ENCODE measurements around the gene RNASEH2B.

Gene RNASEH2B

GRCh38 chr13:50942630-50943311, 33.2 kb downstream of the RNASEH2B start:
- no peak for DNase-seq

GRCh38 chr13:50945669-50946068, 36.1 kb downstream of the RNASEH2B start:
- no peak for DNase-seq

GRCh38 chr13:50948601-50949000, 39.0 kb downstream of the RNASEH2B start:
- DNase-seq, result no peak

- no peak for DNase-seq
Observed at GRCh38 chr13:50950849-50951248, 41.3 kb downstream of the RNASEH2B start.

- no peak for DNase-seq
Observed at GRCh38 chr13:50951366-50951765, 41.8 kb downstream of the RNASEH2B start.

- no peak for DNase-seq
Observed at GRCh38 chr13:50955241-50955640, 45.6 kb downstream of the RNASEH2B start.

- no peak for DNase-seq
Observed at GRCh38 chr13:50955798-50956197, 46.2 kb downstream of the RNASEH2B start.

- no peak for DNase-seq
Observed at GRCh38 chr13:50957620-50958019, 48.0 kb downstream of the RNASEH2B start.

GRCh38 chr13:50969691-50970090, 60.1 kb downstream of the RNASEH2B start:
- DNase-seq, result no peak

GRCh38 chr13:50970956-50971355, 61.4 kb downstream of the RNASEH2B start:
- no peak for DNase-seq

- no peak for DNase-seq
Observed at GRCh38 chr13:50974268-50974667, 64.7 kb downstream of the RNASEH2B start.

GRCh38 chr13:50979187-50979586, 69.6 kb downstream of the RNASEH2B start:
- no peak for DNase-seq

- no peak for DNase-seq
Observed at GRCh38 chr13:50981686-50982085, 72.1 kb downstream of the RNASEH2B start.

GRCh38 chr13:50989476-50989875, 79.9 kb downstream of the RNASEH2B start:
- no peak for DNase-seq

- no peak for DNase-seq
Observed at GRCh38 chr13:50990065-50990817, 80.7 kb downstream of the RNASEH2B start.

- no peak for DNase-seq
Observed at GRCh38 chr13:50990818-50991506, 81.4 kb downstream of the RNASEH2B start.

GRCh38 chr13:50991579-50992521, 82.3 kb downstream of the RNASEH2B start:
- no peak for DNase-seq

- DNase-seq, result no peak
Observed at GRCh38 chr13:50993371-50993770, 83.8 kb downstream of the RNASEH2B start.

GRCh38 chr13:50993934-50994333, 84.3 kb downstream of the RNASEH2B start:
- no peak for DNase-seq

- no peak for DNase-seq
Observed at GRCh38 chr13:50994651-50995050, 85.1 kb downstream of the RNASEH2B start.

GRCh38 chr13:50995854-50996253, 86.3 kb downstream of the RNASEH2B start:
- no peak for DNase-seq

- no peak for DNase-seq
Observed at GRCh38 chr13:50998326-50998725, 88.7 kb downstream of the RNASEH2B start.

GRCh38 chr13:50999641-51000040, 90.0 kb downstream of the RNASEH2B start:
- no peak for DNase-seq
